ENCODE results near the gene SREBF1. TPM values are rescaled to one million over a fixed set of nuclear protein-coding genes. Genes with fewer than 3 reads are reported as not detected.

The SREBF1 gene
- polyA plus RNA-seq, 1 donor, result 79.1 TPM

GRCh38 chr17:17848311-17849082 lies 11.7 kb upstream of the SREBF1 start:
- no peak overlapping the region for H3K4me3 ChIP-seq (ENCODE audit: low read length)
- H3K27me3 ChIP-seq (ENCODE audit: control insufficient read depth, insufficient read depth, low read length), result no peaks in the 10 kb centered on the region
- peaks cover 20% of the 10 kb centered on the region for H3K36me3 ChIP-seq (ENCODE audit: control insufficient read depth, insufficient read depth, low read length)
- WGBS (ENCODE audit: insufficient coverage, low lambda C conversion rate), result no CpG with 5 or more reads among the region's 10 CpGs
- peaks cover 57% of the 10 kb centered on the region for H3K4me1 ChIP-seq (ENCODE audit: control insufficient read depth, insufficient read depth, low read length)
- H3K27ac ChIP-seq (ENCODE audit: low read length), result no peak overlapping the region
- H3K9me3 ChIP-seq (ENCODE audit: control insufficient read depth, low read depth, low read length), result no peaks in the 10 kb centered on the region
- no peak for DNase-seq

DNA sequence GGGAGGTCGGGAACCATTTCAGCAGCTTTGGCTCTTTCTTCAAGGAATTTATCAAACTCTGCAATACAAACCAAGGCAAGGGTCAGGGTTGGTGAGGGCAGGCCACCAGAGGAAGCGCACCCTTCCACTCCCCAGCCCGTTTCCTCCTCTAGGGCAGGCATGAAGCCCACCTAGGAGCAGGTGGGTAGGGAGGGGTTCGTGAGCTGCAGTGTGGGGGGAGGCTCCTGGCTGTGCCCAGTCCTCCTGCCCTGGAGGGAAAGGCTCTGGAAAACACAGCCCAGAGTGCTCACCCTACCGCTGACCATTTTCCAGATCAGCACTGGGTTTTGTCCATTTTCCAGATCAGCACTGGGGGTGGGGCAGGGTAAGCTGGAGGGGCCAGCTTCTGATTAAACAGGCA lies 10.9 kb upstream of the SREBF1 start:
- H3K27ac ChIP-seq (ENCODE audit: low read length), result no peak overlapping the region
- no peaks in the 10 kb centered on the region for H3K27me3 ChIP-seq (ENCODE audit: control insufficient read depth, insufficient read depth, low read length)
- peaks cover 20% of the 10 kb centered on the region for H3K36me3 ChIP-seq (ENCODE audit: control insufficient read depth, insufficient read depth, low read length)
- no peaks in the 10 kb centered on the region for H3K9me3 ChIP-seq (ENCODE audit: control insufficient read depth, low read depth, low read length)
- H3K4me3 ChIP-seq (ENCODE audit: low read length), result no peak overlapping the region
- no CpG with 5 or more reads among the region's 5 CpGs for WGBS (ENCODE audit: insufficient coverage, low lambda C conversion rate)
- peaks cover 49% of the 10 kb centered on the region for H3K4me1 ChIP-seq (ENCODE audit: control insufficient read depth, insufficient read depth, low read length)
- no peak for DNase-seq

DNA sequence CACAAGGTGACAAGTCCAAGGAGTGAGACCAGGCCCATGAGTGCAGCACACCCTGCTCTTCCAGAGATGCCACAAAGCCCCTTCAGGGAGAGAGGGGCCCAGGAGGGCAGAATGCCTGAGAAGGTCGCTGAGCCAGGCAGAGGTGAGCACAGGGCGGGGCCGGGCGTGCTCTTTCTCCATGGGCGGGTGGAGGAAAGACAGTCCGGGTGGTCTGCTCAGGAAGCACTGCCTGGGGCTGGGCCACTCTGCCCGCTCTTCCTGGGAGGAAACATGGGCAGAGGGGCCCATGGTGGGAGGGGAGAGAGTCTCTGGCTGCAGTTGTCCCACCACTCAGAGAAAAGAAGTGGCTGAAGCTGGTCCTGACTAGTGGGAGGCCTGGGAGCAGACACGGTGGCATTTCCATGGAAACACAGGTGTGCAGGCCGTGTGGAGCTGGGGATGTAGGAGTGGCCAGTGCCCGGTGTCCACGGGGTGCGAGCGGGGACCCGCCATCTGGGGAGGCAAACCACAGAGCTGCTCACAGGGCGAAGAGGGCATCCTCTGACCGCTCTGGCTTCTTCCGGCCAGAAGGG lies 10.4 kb upstream of the SREBF1 start:
- no peak for DNase-seq

GRCh38 chr17:17846645-17847044 lies 9.9 kb upstream of the SREBF1 start:
- WGBS (ENCODE audit: insufficient coverage, low lambda C conversion rate), result no CpG with 5 or more reads among the region's 8 CpGs
- H3K4me1 ChIP-seq (ENCODE audit: control insufficient read depth, insufficient read depth, low read length), result peaks cover 40% of the 10 kb centered on the region

More for the DNA sequence above, 10.4 kb upstream of the SREBF1 start:
- Histone ChIP-seq H3K36me3 (ENCODE audit: control insufficient read depth, insufficient read depth, low read length) (peaks cover 20% of the 10 kb centered on the region), H3K4me1 (ENCODE audit: control insufficient read depth, insufficient read depth, low read length) (peaks cover 46% of the 10 kb centered on the region), H3K27me3 (ENCODE audit: control insufficient read depth, insufficient read depth, low read length) (no peaks in the 10 kb centered on the region), H3K4me3 (ENCODE audit: low read length) (no peak overlapping the region), H3K27ac (ENCODE audit: low read length) (no peak overlapping the region), H3K9me3 (ENCODE audit: control insufficient read depth, low read depth, low read length) (no peaks in the 10 kb centered on the region)
- no CpG with 5 or more reads among the region's 17 CpGs for WGBS (ENCODE audit: insufficient coverage, low lambda C conversion rate)

GRCh38 chr17:17846003-17846402 lies 9.2 kb upstream of the SREBF1 start:
- Histone ChIP-seq H3K27ac (ENCODE audit: low read length) (no peak overlapping the region), H3K27me3 (ENCODE audit: control insufficient read depth, insufficient read depth, low read length) (no peaks in the 10 kb centered on the region), H3K9me3 (ENCODE audit: control insufficient read depth, low read depth, low read length) (no peaks in the 10 kb centered on the region), H3K4me3 (ENCODE audit: low read length) (no peak overlapping the region), H3K4me1 (ENCODE audit: control insufficient read depth, insufficient read depth, low read length) (peaks cover 37% of the 10 kb centered on the region), H3K36me3 (ENCODE audit: control insufficient read depth, insufficient read depth, low read length) (peaks cover 20% of the 10 kb centered on the region)
- WGBS (ENCODE audit: insufficient coverage, low lambda C conversion rate), result no CpG with 5 or more reads among the region's 8 CpGs
- no peak for DNase-seq

More at GRCh38 chr17:17846645-17847044, 9.9 kb upstream of the SREBF1 start:
- Histone ChIP-seq H3K36me3 (ENCODE audit: control insufficient read depth, insufficient read depth, low read length) (peaks cover 20% of the 10 kb centered on the region), H3K4me3 (ENCODE audit: low read length) (no peak overlapping the region), H3K27me3 (ENCODE audit: control insufficient read depth, insufficient read depth, low read length) (no peaks in the 10 kb centered on the region), H3K9me3 (ENCODE audit: control insufficient read depth, low read depth, low read length) (no peaks in the 10 kb centered on the region), H3K27ac (ENCODE audit: low read length) (no peak overlapping the region)
- no peak for DNase-seq

GRCh38 chr17:17845046-17845775 lies 8.4 kb upstream of the SREBF1 start:
- no CpG with 5 or more reads among the region's 13 CpGs for WGBS (ENCODE audit: insufficient coverage, low lambda C conversion rate)
- Histone ChIP-seq H3K4me1 (ENCODE audit: control insufficient read depth, insufficient read depth, low read length) (peaks cover 39% of the 10 kb centered on the region), H3K27ac (ENCODE audit: low read length) (no peak overlapping the region), H3K36me3 (ENCODE audit: control insufficient read depth, insufficient read depth, low read length) (peaks cover 16% of the 10 kb centered on the region), H3K9me3 (ENCODE audit: control insufficient read depth, low read depth, low read length) (no peaks in the 10 kb centered on the region), H3K4me3 (ENCODE audit: low read length) (no peak overlapping the region), H3K27me3 (ENCODE audit: control insufficient read depth, insufficient read depth, low read length) (no peaks in the 10 kb centered on the region)
- no peak for DNase-seq

- Histone ChIP-seq H3K27ac (ENCODE audit: low read length) (no peak overlapping the region), H3K4me3 (ENCODE audit: low read length) (no peak overlapping the region), H3K9me3 (ENCODE audit: control insufficient read depth, low read depth, low read length) (no peaks in the 10 kb centered on the region), H3K27me3 (ENCODE audit: control insufficient read depth, insufficient read depth, low read length) (no peaks in the 10 kb centered on the region), H3K4me1 (ENCODE audit: control insufficient read depth, insufficient read depth, low read length) (peaks cover 36% of the 10 kb centered on the region), H3K36me3 (ENCODE audit: control insufficient read depth, insufficient read depth, low read length) (peaks cover 16% of the 10 kb centered on the region)
- no peak for DNase-seq
- no CpG with 5 or more reads among the region's 6 CpGs for WGBS (ENCODE audit: insufficient coverage, low lambda C conversion rate)
Measured at GRCh38 chr17:17844500-17844899, 7.7 kb upstream of the SREBF1 start.

- peaks cover 16% of the 10 kb centered on the region for H3K36me3 ChIP-seq (ENCODE audit: control insufficient read depth, insufficient read depth, low read length)
- peaks cover 36% of the 10 kb centered on the region for H3K4me1 ChIP-seq (ENCODE audit: control insufficient read depth, insufficient read depth, low read length)
- H3K27me3 ChIP-seq (ENCODE audit: control insufficient read depth, insufficient read depth, low read length), result no peaks in the 10 kb centered on the region
- H3K27ac ChIP-seq (ENCODE audit: low read length), result no peak overlapping the region
- H3K9me3 ChIP-seq (ENCODE audit: control insufficient read depth, low read depth, low read length), result no peaks in the 10 kb centered on the region
- DNase-seq, result no peak
- no CpG with 5 or more reads among the region's 7 CpGs for WGBS (ENCODE audit: insufficient coverage, low lambda C conversion rate)
- no peak overlapping the region for H3K4me3 ChIP-seq (ENCODE audit: low read length)
Measured at GRCh38 chr17:17844079-17844478, 7.3 kb upstream of the SREBF1 start.

DNA sequence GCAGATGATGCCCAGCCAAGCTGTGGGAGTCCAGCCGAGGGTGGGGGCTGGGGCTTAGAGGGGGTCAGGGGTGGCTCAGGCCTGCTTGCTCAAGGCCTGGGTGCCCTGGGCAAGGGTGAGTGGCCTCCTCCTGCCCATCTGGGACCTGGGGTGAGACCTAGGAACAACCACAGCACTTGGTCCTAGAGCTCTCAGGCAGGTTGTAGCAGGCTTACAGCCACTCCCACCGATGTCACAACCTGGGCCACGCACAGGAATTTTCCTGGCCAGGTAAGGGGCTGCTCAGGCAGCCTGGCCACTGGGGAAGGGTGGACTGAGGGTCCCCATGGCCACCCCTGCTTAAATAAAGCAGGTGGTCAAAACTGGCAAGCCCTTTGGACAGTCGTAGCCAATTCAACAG lies 6.3 kb upstream of the SREBF1 start:
- H3K9me3 ChIP-seq (ENCODE audit: control insufficient read depth, low read depth, low read length), result no peaks in the 10 kb centered on the region
- peaks cover 12% of the 10 kb centered on the region for H3K36me3 ChIP-seq (ENCODE audit: control insufficient read depth, insufficient read depth, low read length)
- H3K27ac ChIP-seq (ENCODE audit: low read length), result no peak overlapping the region
- peaks cover 36% of the 10 kb centered on the region for H3K4me1 ChIP-seq (ENCODE audit: control insufficient read depth, insufficient read depth, low read length)
- H3K4me3 ChIP-seq (ENCODE audit: low read length), result no peak overlapping the region
- no peak for DNase-seq
- no CpG with 5 or more reads among the region's 4 CpGs for WGBS (ENCODE audit: insufficient coverage, low lambda C conversion rate)
- H3K27me3 ChIP-seq (ENCODE audit: control insufficient read depth, insufficient read depth, low read length), result no peaks in the 10 kb centered on the region

DNA sequence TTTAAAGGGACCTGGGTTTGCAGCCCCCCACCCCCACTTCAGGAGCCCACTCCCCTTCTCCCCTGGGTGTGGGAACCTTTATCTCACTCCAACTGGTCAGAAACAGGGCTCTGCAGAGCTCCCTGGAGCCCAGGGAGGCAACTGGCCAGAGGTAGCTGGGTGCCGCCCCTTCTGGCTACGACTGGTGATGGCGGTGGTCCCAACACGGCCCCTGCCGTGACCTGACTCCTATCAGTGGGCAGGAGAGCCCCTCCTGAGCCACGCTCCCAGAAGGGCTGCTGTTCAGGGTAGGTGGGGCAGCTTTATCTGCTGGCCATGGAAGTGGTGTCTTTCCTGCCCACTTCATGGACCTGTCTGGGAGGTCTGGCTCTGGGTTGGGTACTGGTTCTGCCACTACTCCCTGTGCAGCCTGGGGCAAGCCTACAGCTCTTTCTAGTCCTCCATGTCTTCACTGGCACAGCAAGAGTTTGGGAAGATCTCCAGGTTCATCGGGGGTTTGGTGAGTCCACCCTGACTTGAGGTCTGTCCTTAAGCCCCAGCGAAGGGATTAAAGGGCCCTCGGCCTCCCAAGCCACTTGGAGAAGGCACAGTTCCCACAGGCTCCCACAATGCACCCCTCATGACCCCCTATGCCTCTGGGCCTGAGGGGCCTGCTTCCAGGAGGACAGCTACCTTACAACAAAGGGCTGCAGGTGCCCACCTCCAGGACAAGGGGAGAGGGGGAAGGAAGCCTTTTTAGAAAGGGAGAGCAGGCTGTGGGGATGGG lies 5.5 kb upstream of the SREBF1 start:
- Histone ChIP-seq H3K4me1 (ENCODE audit: control insufficient read depth, insufficient read depth, low read length) (peaks cover 41% of the 10 kb centered on the region), H3K27ac (ENCODE audit: low read length) (no peak overlapping the region), H3K27me3 (ENCODE audit: control insufficient read depth, insufficient read depth, low read length) (no peaks in the 10 kb centered on the region), H3K36me3 (ENCODE audit: control insufficient read depth, insufficient read depth, low read length) (peaks cover 12% of the 10 kb centered on the region), H3K4me3 (ENCODE audit: low read length) (no peak overlapping the region), H3K9me3 (ENCODE audit: control insufficient read depth, low read depth, low read length) (no peaks in the 10 kb centered on the region)
- no peak for DNase-seq
- WGBS (ENCODE audit: insufficient coverage, low lambda C conversion rate), result no CpG with 5 or more reads among the region's 9 CpGs

Data from large intestine (tissue), 3 donors.